K562 (cell line): ENCODE measurements around the gene GLRX2. TPM values are rescaled to one million over a fixed set of nuclear protein-coding genes. Genes with fewer than 3 reads are reported as not detected.

Experiments used
- CC2D1A ChIP-seq: fragments of 450-650 bp; IDR thresholded peaks from 2 replicates; pipeline ENCODE4 v1.6.1; 2017; ENCODE audit warnings: mild to moderate bottlenecking
- CXXC5 ChIP-seq: fragments of 250-450 bp; sonication (Bioruptor Pico); IDR thresholded peaks from 2 replicates; pipeline ENCODE4 v1.8.0; 2022; ENCODE audit warnings: inconsistent platforms, mild to moderate bottlenecking, moderate library complexity
- DIDO1 ChIP-seq: fragments of 450-650 bp; IDR thresholded peaks from 2 replicates; pipeline ENCODE4 v1.6.1; 2016; ENCODE audit warnings: low read depth, missing biosample characterization, missing genetic modification characterization
- ESRRB ChIP-seq: fragments of 250-450 bp; sonication (Bioruptor Pico); IDR thresholded peaks from 2 replicates; pipeline ENCODE4 v1.5.0; 2020; ENCODE audit warnings: mild to moderate bottlenecking, moderate library complexity, borderline replicate concordance
- EWSR1 ChIP-seq: fragments of 450-650 bp; IDR thresholded peaks from 2 replicates; pipeline ENCODE4 v1.6.1; 2018; ENCODE audit warnings: borderline replicate concordance, mild to moderate bottlenecking, low read depth, moderate library complexity; ENCODE audit not compliant: partially characterized antibody
- FOXJ2 ChIP-seq: fragments of 200-800 bp; sonication (Bioruptor generic); IDR thresholded peaks from 2 replicates; pipeline ENCODE4 v1.6.1; 2016; ENCODE audit warnings: missing genetic modification characterization, missing compliant biosample characterization
- ILK ChIP-seq: fragments of 450-650 bp; IDR thresholded peaks from 2 replicates; pipeline ENCODE4 v1.6.1; 2016; ENCODE audit warnings: missing genetic modification characterization, low read depth, mild to moderate bottlenecking, missing compliant biosample characterization, moderate library complexity, borderline replicate concordance
- MEF2D ChIP-seq: conservative IDR thresholded peaks from 2 replicates; pipeline ENCODE4 v1.6.1; 2016; ENCODE audit warnings: low read depth, missing genetic modification characterization, missing compliant biosample characterization
- POLR2AphosphoS5 ChIP-seq: IDR thresholded peaks from 2 replicates; pipeline ENCODE4 v1.6.1; 2011; ENCODE audit warnings: mild to moderate bottlenecking, low read depth, low read length, moderate library complexity; ENCODE audit not compliant: control insufficient read depth, insufficient read depth
- RBM14 ChIP-seq: fragments of 200-400 bp; formaldehyde crosslinking; IDR thresholded peaks from 2 replicates; pipeline ENCODE4 v1.6.1; 2018; ENCODE audit warnings: low read depth, mild to moderate bottlenecking, low read length, moderate library complexity, borderline replicate concordance; ENCODE audit not compliant: insufficient read depth
- SLC30A9 ChIP-seq: fragments of 250-450 bp; sonication (Bioruptor Pico); IDR thresholded peaks from 2 replicates; pipeline ENCODE4 v1.8.0; 2022; ENCODE audit warnings: mild to moderate bottlenecking, moderate library complexity
- SMAD2 ChIP-seq: fragments of 150-350 bp; IDR thresholded peaks from 2 replicates; pipeline ENCODE4 v1.6.1; 2014; ENCODE audit warnings: low read depth, mild to moderate bottlenecking, low read length
- SNIP1 ChIP-seq: fragments of 450-650 bp; IDR thresholded peaks from 2 replicates; pipeline ENCODE4 v1.7.1; 2017; ENCODE audit warnings: low read depth, mild to moderate bottlenecking
- polyA plus RNA-seq, 8 experiments: library from polyadenylated mRNA; depleted of rRNA in 4 of 8; stranded (reverse) in 5 of 8; unstranded in 3 of 8; fragments of >200 nt; fragmentation: Nextera tagmentation in 2 of 8; fragmentation: Illumina TruSeq in 1 of 8; extraction: Ambion mirVana in 2 of 8; extraction: Trizol in 1 of 8; gene quantifications; 2 replicates each; pipeline versions ENCODE4 v1.2.1 to v1.2.3, GENCODE V29; 2011 to 2014; ENCODE audit warnings: inconsistent platforms in 1 of 8, missing spikeins in 1 of 8
- total RNA-seq, 7 experiments: library from RNA; depleted of rRNA in 6 of 7; stranded (reverse); fragments of >200 nt in 6 of 7; fragmentation: Illumina TruSeq in 2 of 7; extraction: Trizol in 2 of 7; gene quantifications; 2 replicates each; pipeline versions ENCODE4 v1.2.1 to v1.2.3, GENCODE V29; 2011 to 2021; ENCODE audit warnings: low replicate concordance in 1 of 7
- TF ChIP-seq, protein P1 (sequence below): sonication (generic); IDR thresholded peaks from 2 replicates; pipeline ENCODE4 v1.6.1; 2016
- TF ChIP-seq, protein P2 (sequence below): fragments of 250-450 bp; sonication (Bioruptor Pico); IDR thresholded peaks from 2 replicates; pipeline ENCODE4 v1.9.0; 2021; ENCODE audit warnings: mild to moderate bottlenecking
- TF ChIP-seq, protein P3 (sequence below): fragments of 250-450 bp; sonication (Bioruptor Pico); IDR thresholded peaks from 2 replicates; pipeline ENCODE4 v1.5.0; 2022; ENCODE audit warnings: mild to moderate bottlenecking
- TF ChIP-seq, protein P4 (sequence below): fragments of 450-650 bp; conservative IDR thresholded peaks from 2 replicates; pipeline ENCODE4 v1.6.1; 2016; ENCODE audit warnings: missing genetic modification characterization, low read depth, mild to moderate bottlenecking, control low read depth, missing compliant biosample characterization

GLRX2 gene
- total and polyA plus RNA-seq, 9 of the 15 experiments (the other 6 are each of a cell fraction or from before 2014, with no cell fraction given), result 13.3 to 82.6 (median 55.1) TPM

- TF ChIP-seq, protein P1, sequence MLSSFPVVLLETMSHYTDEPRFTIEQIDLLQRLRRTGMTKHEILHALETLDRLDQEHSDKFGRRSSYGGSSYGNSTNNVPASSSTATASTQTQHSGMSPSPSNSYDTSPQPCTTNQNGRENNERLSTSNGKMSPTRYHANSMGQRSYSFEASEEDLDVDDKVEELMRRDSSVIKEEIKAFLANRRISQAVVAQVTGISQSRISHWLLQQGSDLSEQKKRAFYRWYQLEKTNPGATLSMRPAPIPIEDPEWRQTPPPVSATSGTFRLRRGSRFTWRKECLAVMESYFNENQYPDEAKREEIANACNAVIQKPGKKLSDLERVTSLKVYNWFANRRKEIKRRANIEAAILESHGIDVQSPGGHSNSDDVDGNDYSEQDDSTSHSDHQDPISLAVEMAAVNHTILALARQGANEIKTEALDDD, result peak; percentile 9; the same call in 1 of the 2 replicates
- TF ChIP-seq SLC30A9 (CRISPR knock-in tag) (no peak), RBM14 (no peak), ILK (tag) (no peak), SNIP1 (no peak), ESRRB (no peak), SMAD2 (no peak), POLR2AphosphoS5 (peak; percentile 68; the same call in 1 of the 2 replicates), DIDO1 (tag) (no peak), MEF2D (tag) (no peak), CC2D1A (peak; percentile 79), EWSR1 (no peak), CXXC5 (CRISPR knock-in tag) (peak; percentile 94), FOXJ2 (tag) (peak; percentile 66; the same call in 1 of the 2 replicates)
- TF ChIP-seq, protein P2, sequence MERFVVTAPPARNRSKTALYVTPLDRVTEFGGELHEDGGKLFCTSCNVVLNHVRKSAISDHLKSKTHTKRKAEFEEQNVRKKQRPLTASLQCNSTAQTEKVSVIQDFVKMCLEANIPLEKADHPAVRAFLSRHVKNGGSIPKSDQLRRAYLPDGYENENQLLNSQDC (CRISPR knock-in tag), result peak; percentile 45; the same call in 1 of the 2 replicates
- TF ChIP-seq, protein P3, sequence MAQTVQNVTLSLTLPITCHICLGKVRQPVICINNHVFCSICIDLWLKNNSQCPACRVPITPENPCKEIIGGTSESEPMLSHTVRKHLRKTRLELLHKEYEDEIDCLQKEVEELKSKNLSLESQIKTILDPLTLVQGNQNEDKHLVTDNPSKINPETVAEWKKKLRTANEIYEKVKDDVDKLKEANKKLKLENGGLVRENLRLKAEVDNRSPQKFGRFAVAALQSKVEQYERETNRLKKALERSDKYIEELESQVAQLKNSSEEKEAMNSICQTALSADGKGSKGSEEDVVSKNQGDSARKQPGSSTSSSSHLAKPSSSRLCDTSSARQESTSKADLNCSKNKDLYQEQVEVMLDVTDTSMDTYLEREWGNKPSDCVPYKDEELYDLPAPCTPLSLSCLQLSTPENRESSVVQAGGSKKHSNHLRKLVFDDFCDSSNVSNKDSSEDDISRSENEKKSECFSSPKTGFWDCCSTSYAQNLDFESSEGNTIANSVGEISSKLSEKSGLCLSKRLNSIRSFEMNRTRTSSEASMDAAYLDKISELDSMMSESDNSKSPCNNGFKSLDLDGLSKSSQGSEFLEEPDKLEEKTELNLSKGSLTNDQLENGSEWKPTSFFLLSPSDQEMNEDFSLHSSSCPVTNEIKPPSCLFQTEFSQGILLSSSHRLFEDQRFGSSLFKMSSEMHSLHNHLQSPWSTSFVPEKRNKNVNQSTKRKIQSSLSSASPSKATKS (CRISPR knock-in tag), result no peak
- TF ChIP-seq, protein P4, sequence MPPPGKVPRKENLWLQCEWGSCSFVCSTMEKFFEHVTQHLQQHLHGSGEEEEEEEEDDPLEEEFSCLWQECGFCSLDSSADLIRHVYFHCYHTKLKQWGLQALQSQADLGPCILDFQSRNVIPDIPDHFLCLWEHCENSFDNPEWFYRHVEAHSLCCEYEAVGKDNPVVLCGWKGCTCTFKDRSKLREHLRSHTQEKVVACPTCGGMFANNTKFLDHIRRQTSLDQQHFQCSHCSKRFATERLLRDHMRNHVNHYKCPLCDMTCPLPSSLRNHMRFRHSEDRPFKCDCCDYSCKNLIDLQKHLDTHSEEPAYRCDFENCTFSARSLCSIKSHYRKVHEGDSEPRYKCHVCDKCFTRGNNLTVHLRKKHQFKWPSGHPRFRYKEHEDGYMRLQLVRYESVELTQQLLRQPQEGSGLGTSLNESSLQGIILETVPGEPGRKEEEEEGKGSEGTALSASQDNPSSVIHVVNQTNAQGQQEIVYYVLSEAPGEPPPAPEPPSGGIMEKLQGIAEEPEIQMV, result no peak
These were observed 16.7 kb upstream of the GLRX2 start, which contains the start of gene CDC73 (continued) for GRCh38 chr1:193121616-193122593.
